Fibroblast of lung (primary cell): ENCODE measurements around the gene C1orf74.

Source experiments
- CTCF ChIP-seq, 2 donors: IDR thresholded peaks in 1 of 2; conservative IDR thresholded peaks in 1 of 2; 1 replicate in 1 of 2; 2 replicates in 1 of 2; pipeline ENCODE4 v1.5.1; 2011 to 2012; ENCODE audit warnings: low read length in 2 of 2, control low read depth in 1 of 2, inconsistent platforms in 1 of 2, low read depth in 1 of 2, mild to moderate bottlenecking in 1 of 2
- EZH2 ChIP-seq: IDR thresholded peaks from 2 replicates; pipeline ENCODE4 v1.5.1; 2012; ENCODE audit warnings: low read length, control low read depth, mild to moderate bottlenecking; ENCODE audit errors: missing control alignments

GRCh38 chr1:209741889-209742288 is 42.5 kb downstream of the C1orf74 start:
- TF ChIP-seq CTCF (conservative IDR thresholded peaks at IDR 0.05 in 1 of 2, IDR thresholded peaks at IDR 0.05 in 1 of 2; ENCODE audit: low read depth in 1 of 2, low read length in 2 of 2) = no peak
- no peak for TF ChIP-seq EZH2
